Neural crest cell (in vitro differentiated cells): ENCODE results near the gene APBA2. TPM values are rescaled to one million over a fixed set of nuclear protein-coding genes. Genes with fewer than 3 reads are reported as not detected.

Source experiments
- DNase-seq: peaks from one replicate; pipeline ENCODE4 v3.0.0; 2021; ENCODE audit warnings: low read depth, mixed read lengths, low spot score
- H3K27ac Mint-ChIP-seq: one replicate; pipeline ENCODE4 v1.8.0; 2021; ENCODE audit warnings: mild to moderate bottlenecking, mixed read lengths; ENCODE audit not compliant: unreplicated experiment
- H3K27me3 Mint-ChIP-seq: 2 replicates; pipeline ENCODE4 v1.8.0; 2021; ENCODE audit warnings: low read depth, mild to moderate bottlenecking, mixed read lengths
- H3K36me3 Mint-ChIP-seq: 2 replicates; pipeline ENCODE4 v1.8.0; 2021; ENCODE audit warnings: low read depth, mild to moderate bottlenecking, mixed read lengths
- H3K4me1 Mint-ChIP-seq: 2 replicates; pipeline ENCODE4 v1.8.0; 2021; ENCODE audit warnings: mixed read lengths
- H3K4me3 Mint-ChIP-seq: one replicate; pipeline ENCODE4 v1.8.0; 2021; ENCODE audit warnings: mild to moderate bottlenecking, mixed read lengths
- H3K9me3 Mint-ChIP-seq: 2 replicates; pipeline ENCODE4 v1.8.0; 2021; ENCODE audit warnings: mixed read lengths
- CTCF ChIP-seq: fragments of 200-600 bp; sonication (generic); conservative IDR thresholded peaks from 2 replicates; pipeline ENCODE4 v1.5.0; 2021; ENCODE audit warnings: antibody characterized with exemption, mild to moderate bottlenecking
- total RNA-seq: library from RNA; stranded (reverse); gene quantifications from 2 replicates; pipeline ENCODE4 v1.2.1, GENCODE V29; 2021

Gene APBA2
- total RNA-seq, 1 donor from 2014 or later = 79.9 TPM

DNA sequence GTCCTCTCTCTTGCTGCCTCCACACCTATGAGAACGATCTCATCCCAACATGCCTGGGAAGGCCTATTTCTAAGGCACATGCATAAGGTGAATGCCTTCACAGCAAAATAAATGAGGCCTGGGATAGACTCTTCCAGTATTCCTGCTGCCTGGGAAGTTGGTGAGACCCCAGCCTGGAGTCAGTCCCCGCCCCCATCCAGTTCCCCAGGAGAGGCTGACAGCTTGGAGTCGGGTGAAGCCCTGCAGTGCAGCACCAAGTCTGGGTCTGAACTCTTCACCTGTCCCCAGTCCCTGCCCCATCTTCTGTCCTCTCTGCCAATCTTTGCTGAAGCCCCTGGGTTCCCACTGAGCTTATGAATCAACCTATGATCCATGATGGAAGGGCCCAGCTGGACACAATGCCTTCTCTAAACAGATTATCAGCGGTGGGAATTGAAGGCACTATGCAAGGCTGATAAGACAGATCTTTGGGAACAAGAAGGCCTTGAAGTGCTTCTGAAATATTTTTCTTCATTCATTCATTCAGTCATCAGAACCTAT is 10.2 kb upstream of the APBA2 start:
- no peaks in the 10 kb centered on the region for H3K27me3 Mint-ChIP-seq
- DNase-seq = no peak
- no peak for TF ChIP-seq CTCF
- no peak overlapping the region for H3K27ac Mint-ChIP-seq
- peaks cover 3% of the 10 kb centered on the region for H3K9me3 Mint-ChIP-seq
- peaks cover 35% of the 10 kb centered on the region for H3K4me1 Mint-ChIP-seq
- H3K36me3 Mint-ChIP-seq = no peaks in the 10 kb centered on the region
- H3K4me3 Mint-ChIP-seq = peak overlapping the region; percentile 28

DNA sequence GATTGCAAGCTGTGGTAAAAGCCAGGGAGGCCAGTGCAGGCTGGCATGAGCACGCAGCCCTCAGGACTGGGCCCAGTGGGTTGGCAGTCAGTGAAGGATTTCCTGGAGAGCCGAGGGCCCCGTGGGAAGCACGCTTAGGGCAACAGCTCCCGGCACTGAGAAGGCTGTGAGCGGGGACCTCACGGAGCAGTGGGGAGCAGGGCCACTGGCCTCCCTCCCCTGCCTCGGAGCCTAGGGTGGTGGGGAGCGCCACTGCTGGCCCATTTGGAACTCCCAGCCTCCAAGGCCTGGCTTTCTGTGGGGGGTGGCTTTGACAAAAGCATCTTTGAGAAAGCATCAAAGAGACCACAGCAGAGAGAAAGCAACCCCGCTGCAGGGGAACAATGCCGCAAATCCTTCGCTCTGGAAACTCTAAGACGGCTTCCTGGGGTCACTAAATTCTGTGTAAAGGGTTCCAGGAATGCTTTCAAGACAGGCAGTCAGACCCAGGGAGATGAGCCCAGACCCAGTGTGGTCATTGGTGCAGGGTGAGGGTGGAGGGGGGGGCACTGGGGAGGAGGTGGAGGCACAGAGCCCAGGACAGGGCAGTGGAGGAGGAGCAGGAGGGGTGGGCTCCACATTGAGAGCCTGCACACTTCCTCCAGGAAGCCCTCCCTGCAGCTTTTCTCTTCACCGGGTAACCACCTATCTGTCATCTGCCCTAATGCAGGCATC is 9.5 kb upstream of the APBA2 start:
- peak; percentile 23 for DNase-seq
- Mint-ChIP-seq H3K27me3 (no peaks in the 10 kb centered on the region), H3K27ac (no peak overlapping the region)

DNA sequence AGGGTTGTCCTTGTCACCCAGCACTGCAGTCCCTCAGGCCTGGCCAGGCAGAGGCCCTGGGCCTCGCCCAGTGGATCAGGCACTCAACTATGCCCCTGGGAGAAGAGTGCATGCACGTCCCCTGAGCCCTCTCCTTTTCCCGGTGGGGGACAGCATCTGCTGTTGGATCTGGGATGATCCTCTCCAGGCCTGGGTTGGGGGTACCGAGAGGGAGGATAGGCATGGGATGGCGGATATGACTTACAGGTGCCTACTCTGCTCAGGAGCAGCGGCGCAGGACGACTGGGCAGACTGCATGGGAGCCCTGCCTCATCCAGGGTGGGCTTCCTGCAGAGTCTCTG is 9.0 kb upstream of the APBA2 start:
- TF ChIP-seq CTCF = no peak
- Mint-ChIP-seq H3K9me3 (no peaks in the 10 kb centered on the region), H3K27me3 (no peaks in the 10 kb centered on the region), H3K4me3 (no peak overlapping the region), H3K4me1 (peaks cover 44% of the 10 kb centered on the region), H3K36me3 (peaks cover 2% of the 10 kb centered on the region), H3K27ac (no peak overlapping the region)
- DNase-seq = no peak

More for the DNA sequence above, 9.5 kb upstream of the APBA2 start:
- peaks cover 38% of the 10 kb centered on the region for H3K4me1 Mint-ChIP-seq
- TF ChIP-seq CTCF = no peak
- peak overlapping the region; percentile 74 for H3K4me3 Mint-ChIP-seq
- H3K9me3 Mint-ChIP-seq = peaks cover 2% of the 10 kb centered on the region
- H3K36me3 Mint-ChIP-seq = peaks cover 2% of the 10 kb centered on the region

- H3K9me3 Mint-ChIP-seq = no peaks in the 10 kb centered on the region
- no peak for TF ChIP-seq CTCF
- H3K27me3 Mint-ChIP-seq = no peaks in the 10 kb centered on the region
- H3K4me3 Mint-ChIP-seq = no peak overlapping the region
- H3K27ac Mint-ChIP-seq = peak overlapping the region; percentile 74
- H3K4me1 Mint-ChIP-seq = peaks cover 48% of the 10 kb centered on the region
- H3K36me3 Mint-ChIP-seq = peaks cover 2% of the 10 kb centered on the region
- no peak for DNase-seq
These were observed 7.6 kb upstream of the APBA2 start for GRCh38 chr15:28878209-28878608.

DNA sequence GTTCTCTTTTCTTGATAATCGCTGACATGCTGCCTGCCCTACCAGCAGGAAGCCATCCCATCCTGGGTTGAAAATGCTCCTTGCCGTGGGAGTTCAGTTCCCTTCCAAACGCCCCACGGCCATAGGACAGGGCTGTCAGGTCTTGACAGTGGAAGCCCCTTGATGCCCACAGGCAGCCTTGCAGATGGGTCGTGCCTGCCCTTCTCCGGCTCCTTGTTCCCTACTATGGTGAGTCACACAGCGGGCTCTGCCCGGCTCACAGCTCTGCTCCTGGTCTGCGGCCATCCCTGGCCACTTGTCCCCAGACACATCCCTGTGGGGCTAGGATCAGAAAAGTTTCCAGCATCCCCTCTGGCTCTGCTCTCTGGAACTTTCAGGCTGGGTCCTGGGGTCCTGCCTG is 6.2 kb upstream of the APBA2 start:
- Mint-ChIP-seq H3K27ac (no peak overlapping the region), H3K27me3 (no peaks in the 10 kb centered on the region), H3K4me3 (no peak overlapping the region), H3K4me1 (peaks cover 47% of the 10 kb centered on the region), H3K36me3 (peaks cover 2% of the 10 kb centered on the region), H3K9me3 (no peaks in the 10 kb centered on the region)
- no peak for TF ChIP-seq CTCF
- no peak for DNase-seq
